K562 (cell line): ENCODE measurements around the gene G6PD.
"Not testable (repeated sequence)": the region's sequence is repeated elsewhere in the genome, so short reads cannot be mapped to it uniquely, and the experiment has no call there.

Source experiments
- DDX20 ChIP-seq: fragments of 450-650 bp; IDR thresholded peaks from 2 replicates; pipeline ENCODE4 v1.6.1; 2016; ENCODE audit warnings: missing genetic modification characterization, low read depth, mild to moderate bottlenecking, missing compliant biosample characterization, moderate library complexity
- E2F3 ChIP-seq: fragments of 250-450 bp; sonication (Bioruptor Pico); IDR thresholded peaks from 2 replicates; pipeline ENCODE4 v1.4.0; 2020; ENCODE audit warnings: mild to moderate bottlenecking
- ZNF232 ChIP-seq: sonication (generic); formaldehyde crosslinking; IDR thresholded peaks from 2 replicates; pipeline ENCODE4 v1.8.0; 2022; ENCODE audit warnings: mild to moderate bottlenecking, missing genetic modification reagents

DNA sequence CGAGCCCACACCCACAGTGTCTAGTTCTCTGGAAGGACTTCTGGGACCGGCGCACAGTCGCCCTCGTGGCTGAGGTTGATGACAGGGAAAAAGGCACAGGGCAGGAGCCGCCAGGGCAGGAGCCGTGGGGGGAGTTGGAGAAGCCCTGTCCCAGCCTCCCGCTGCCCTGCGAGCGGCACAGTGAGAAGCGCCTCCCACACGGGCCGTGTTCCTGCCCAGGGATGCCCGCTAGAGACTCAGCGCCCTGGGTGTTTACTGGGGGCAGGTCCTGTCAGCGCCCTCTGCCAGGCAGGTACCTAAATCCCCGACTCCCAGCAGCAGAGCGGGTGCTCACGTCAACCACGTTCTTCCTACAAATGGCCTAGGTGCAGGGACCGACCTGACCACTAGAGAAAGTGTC lies 12.2 kb upstream of the G6PD start:
- not testable (repeated sequence) for TF ChIP-seq E2F3 (CRISPR knock-in tag); ZNF232 (CRISPR knock-in tag); DDX20 (tag)
